MCF 10A (cell line): ENCODE measurements around the gene TNFRSF18. TPM values are rescaled to one million over a fixed set of nuclear protein-coding genes. Genes with fewer than 3 reads are reported as not detected.

Experiments
- BruUV-seq: library from RNA; stranded (reverse); fragments of 400-500 nt; replicated peaks from 2 replicates; lab custom pipeline; 2021; lab: Mats Ljungman, UMichigan
- CTCF ChIA-PET: fragments of 300-600 bp; sonication (Branson Sonifier 250); formaldehyde crosslinking; extraction: SDS; loops from one replicate; lab custom pipeline; 2021; ENCODE audit warnings: antibody characterized with exemption, inconsistent platforms; lab: Yijun Ruan, JAX
- POLR2A ChIA-PET: fragments of 300-600, 350-650 bp; sonication (Branson Sonifier 250); formaldehyde crosslinking; extraction: SDS; loops from one replicate; lab custom pipeline; 2020; ENCODE audit warnings: antibody characterized with exemption, inconsistent platforms; lab: Yijun Ruan, JAX
- DNase-seq: peaks from one replicate; pipeline ENCODE4 v3.0.0-alpha.2; 2018; ENCODE audit not compliant: unreplicated experiment
- H3K27ac Mint-ChIP-seq: one replicate; pipeline ENCODE4 v1.8.0; 2022; ENCODE audit warnings: mild to moderate bottlenecking, low read depth, mixed read lengths; ENCODE audit not compliant: unreplicated experiment
- H3K27me3 Mint-ChIP-seq: one replicate; pipeline ENCODE4 v1.8.0; 2022; ENCODE audit warnings: mixed read lengths; ENCODE audit not compliant: insufficient read depth, unreplicated experiment
- H3K36me3 Mint-ChIP-seq: one replicate; pipeline ENCODE4 v1.8.0; 2022; ENCODE audit warnings: mild to moderate bottlenecking, moderate library complexity, mixed read lengths; ENCODE audit not compliant: insufficient read depth, unreplicated experiment
- H3K4me1 Mint-ChIP-seq: one replicate; pipeline ENCODE4 v1.8.0; 2022; ENCODE audit warnings: mixed read lengths; ENCODE audit not compliant: insufficient read depth, unreplicated experiment
- H3K4me3 Mint-ChIP-seq: one replicate; pipeline ENCODE4 v1.8.0; 2022; ENCODE audit warnings: mild to moderate bottlenecking, moderate library complexity, mixed read lengths; ENCODE audit not compliant: unreplicated experiment
- H3K9me3 Mint-ChIP-seq: one replicate; pipeline ENCODE4 v1.8.0; 2022; ENCODE audit warnings: mixed read lengths; ENCODE audit not compliant: unreplicated experiment
- intact Hi-C: fragments of 100-400 bp; cut with micrococcal nuclease; formaldehyde crosslinking; loops from 2 replicates; pipeline ENCODE4 v1.14.1; 2022
- total RNA-seq: library from RNA; stranded (reverse); gene quantifications from 2 replicates; pipeline ENCODE4 v1.2.3, GENCODE V29; 2022
- TF ChIP-seq, protein P1 (sequence below): fragments of 200-600 bp; IDR thresholded peaks from one replicate; pipeline ENCODE4 v1.8.0; 2022; ENCODE audit warnings: antibody characterized with exemption, mild to moderate bottlenecking; ENCODE audit not compliant: unreplicated experiment

Gene TNFRSF18
- total RNA-seq, 1 experiment from 2014 or later: not detected

DNA sequence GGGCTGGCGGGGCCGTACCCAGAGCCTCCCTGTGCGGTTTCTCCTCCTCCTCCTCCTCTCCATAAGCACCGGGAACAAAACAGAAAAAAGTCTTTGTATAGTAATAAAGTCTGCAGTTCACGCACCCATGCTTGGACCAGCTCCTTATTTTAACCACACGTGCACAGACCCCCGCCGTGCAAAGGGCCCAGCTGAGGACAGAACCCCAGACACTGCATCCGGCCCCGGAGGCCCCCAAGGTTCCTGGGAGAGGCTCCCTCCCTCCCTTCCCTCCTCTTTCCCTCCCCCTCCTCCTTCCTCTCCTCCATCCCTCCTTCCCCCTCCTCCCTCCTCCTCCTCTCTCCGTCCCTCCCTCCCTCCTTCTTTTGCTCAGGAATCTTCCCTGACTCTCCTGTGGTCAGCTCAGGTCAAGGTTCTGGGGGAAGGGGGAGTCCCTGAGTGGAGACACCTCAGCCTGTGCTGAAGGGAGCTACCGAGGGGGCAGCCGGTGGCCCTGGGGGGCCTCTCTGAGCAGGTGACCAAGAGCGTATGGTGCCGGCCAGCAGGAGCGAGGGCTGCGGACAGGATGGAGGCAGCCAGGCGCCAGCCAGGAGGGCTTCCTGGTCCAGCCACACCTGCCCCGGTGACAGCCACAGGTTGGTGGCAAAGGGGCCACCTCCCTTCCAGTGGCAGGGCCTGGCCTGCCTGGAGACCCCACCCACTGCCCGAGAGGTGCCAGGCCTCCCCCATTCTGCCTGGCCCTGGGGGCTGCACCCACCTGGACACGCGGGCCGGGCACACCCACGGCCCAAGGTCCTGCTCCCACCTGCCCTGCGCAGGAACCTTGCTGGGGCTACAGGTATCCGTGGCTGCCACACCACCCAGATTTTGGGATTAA, 35.9 kb downstream of the TNFRSF18 start:
- H3K36me3 Mint-ChIP-seq: no peaks in the 10 kb centered on the region
- POLR2A ChIA-PET: no interaction called here

DNA sequence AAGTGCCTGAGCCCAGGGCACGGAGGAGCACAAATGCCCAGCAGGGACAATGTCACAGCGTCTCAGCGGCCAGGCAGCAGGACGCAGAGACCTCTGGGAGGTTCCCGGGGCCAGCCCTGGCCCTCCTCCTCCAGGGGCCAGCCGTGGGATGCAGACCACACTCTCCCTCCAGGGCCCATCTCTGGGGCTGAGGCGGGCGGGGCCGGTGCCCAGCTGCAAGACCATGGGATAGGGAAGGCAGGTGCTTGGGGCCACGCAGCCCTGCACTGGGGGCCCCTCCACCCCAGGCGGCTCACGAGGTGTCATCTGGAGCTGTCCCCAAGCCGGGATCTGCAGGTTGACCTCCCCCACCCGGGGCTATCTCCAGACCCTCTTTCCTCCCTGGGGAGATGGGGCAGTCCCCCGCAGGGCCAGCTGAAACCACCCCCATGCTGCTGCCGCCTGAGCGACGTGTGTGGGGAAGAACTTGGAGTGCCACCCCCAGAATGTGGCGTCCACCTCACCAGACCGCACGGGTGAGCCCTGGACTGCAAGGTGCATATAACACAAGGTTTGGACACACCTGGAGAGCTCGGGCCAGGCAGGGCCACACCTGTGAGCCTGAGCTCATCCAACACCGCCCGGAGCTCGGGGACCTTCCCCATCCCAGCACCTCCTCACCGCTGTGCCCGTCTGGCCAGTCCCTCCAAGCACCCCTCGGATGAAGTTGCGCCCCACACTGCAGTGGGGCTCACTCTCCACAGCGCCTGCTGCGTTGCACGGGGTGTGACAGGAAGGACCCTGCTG, 36.8 kb downstream of the TNFRSF18 start:
- intact Hi-C loops: no loop called here
- no peaks in the 10 kb centered on the region for H3K27me3 Mint-ChIP-seq
- CTCF ChIA-PET: interaction anchor here (1.1 kb wide), 1 partner anchor 168 kb away, joined by 3 read pairs; no protein-coding TSS in a partner anchor
- no peak overlapping the region for H3K27ac Mint-ChIP-seq
- no peak overlapping the region for H3K4me3 Mint-ChIP-seq
- no peaks in the 10 kb centered on the region for H3K4me1 Mint-ChIP-seq
- H3K36me3 Mint-ChIP-seq: no peaks in the 10 kb centered on the region
- DNase-seq: no peak
- no peaks in the 10 kb centered on the region for H3K9me3 Mint-ChIP-seq
- TF ChIP-seq, protein P1, sequence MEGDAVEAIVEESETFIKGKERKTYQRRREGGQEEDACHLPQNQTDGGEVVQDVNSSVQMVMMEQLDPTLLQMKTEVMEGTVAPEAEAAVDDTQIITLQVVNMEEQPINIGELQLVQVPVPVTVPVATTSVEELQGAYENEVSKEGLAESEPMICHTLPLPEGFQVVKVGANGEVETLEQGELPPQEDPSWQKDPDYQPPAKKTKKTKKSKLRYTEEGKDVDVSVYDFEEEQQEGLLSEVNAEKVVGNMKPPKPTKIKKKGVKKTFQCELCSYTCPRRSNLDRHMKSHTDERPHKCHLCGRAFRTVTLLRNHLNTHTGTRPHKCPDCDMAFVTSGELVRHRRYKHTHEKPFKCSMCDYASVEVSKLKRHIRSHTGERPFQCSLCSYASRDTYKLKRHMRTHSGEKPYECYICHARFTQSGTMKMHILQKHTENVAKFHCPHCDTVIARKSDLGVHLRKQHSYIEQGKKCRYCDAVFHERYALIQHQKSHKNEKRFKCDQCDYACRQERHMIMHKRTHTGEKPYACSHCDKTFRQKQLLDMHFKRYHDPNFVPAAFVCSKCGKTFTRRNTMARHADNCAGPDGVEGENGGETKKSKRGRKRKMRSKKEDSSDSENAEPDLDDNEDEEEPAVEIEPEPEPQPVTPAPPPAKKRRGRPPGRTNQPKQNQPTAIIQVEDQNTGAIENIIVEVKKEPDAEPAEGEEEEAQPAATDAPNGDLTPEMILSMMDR: no peak
- no TSS peak for BruUV-seq
- POLR2A ChIA-PET: no interaction called here

More for the DNA sequence above, 35.9 kb downstream of the TNFRSF18 start:
- no peak overlapping the region for H3K4me3 Mint-ChIP-seq
- no TSS peak for BruUV-seq
- no peak for DNase-seq
- no peaks in the 10 kb centered on the region for H3K4me1 Mint-ChIP-seq
- no peaks in the 10 kb centered on the region for H3K9me3 Mint-ChIP-seq
- intact Hi-C loops: no loop called here
- no peaks in the 10 kb centered on the region for H3K27me3 Mint-ChIP-seq
- CTCF ChIA-PET: interaction anchor here (1.1 kb wide), 1 partner anchor 169 kb away, joined by 3 read pairs; no protein-coding TSS in a partner anchor
- no peak overlapping the region for H3K27ac Mint-ChIP-seq
- TF ChIP-seq, protein P1: no peak

DNA sequence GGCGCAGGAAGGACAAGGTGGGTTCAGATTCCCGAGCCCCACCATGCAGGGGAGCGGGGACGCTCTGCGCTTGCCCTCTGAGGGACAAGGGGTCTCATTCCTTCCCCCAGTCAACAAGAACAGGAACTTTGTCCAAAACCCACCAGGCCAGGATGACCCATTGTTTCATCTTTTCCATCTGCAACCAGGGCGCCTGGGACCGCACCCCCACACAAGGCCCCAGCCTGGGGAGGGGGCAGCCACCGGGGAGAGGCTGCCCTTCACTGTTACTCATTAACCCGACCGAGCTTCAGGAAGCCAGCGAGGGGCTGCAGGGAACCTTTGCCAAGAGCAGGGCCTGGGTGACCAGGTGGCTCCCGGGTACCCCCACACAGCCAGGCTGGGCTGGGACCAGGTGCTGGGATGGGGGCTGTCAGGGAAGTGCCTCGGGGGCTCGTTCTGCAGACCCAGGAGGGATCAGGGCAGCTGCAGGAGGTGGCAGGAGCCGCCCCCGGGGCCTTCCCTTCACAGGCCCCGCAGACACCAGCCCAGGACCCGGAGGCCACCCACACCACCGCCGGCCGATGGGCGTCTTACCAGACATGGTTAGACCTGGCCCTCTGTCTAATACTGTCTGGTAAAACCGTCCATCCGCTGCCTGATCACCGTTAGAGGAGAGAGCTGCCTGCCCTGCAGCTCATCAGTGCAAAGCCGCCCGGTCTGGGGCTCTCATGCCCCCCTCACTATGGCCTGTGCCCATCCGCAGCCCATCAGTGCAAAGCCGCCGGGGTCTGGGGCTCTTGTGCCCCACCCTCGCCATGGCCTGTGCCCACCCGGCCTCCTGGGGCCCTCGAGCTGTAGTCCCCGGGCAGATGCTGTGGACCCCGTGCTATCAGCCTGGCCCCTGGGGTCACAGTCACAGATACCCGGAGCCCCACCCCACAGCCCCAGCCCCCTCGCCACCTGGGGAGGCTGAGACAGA, 37.7 kb downstream of the TNFRSF18 start:
- no peak overlapping the region for H3K27ac Mint-ChIP-seq
- H3K4me1 Mint-ChIP-seq: no peaks in the 10 kb centered on the region
- POLR2A ChIA-PET: no interaction called here
- intact Hi-C loops: no loop called here
- CTCF ChIA-PET: no interaction called here
- TF ChIP-seq, protein P1: no peak
- H3K4me3 Mint-ChIP-seq: no peak overlapping the region
- DNase-seq: no peak
- no peaks in the 10 kb centered on the region for H3K27me3 Mint-ChIP-seq
- no peaks in the 10 kb centered on the region for H3K36me3 Mint-ChIP-seq
- H3K9me3 Mint-ChIP-seq: no peaks in the 10 kb centered on the region
- BruUV-seq: no TSS peak
